Thyroid gland (tissue), 4 donors: Measurements from ENCODE around the gene ACHE. TPM values are rescaled to one million over a fixed set of nuclear protein-coding genes. Genes with fewer than 3 reads are reported as not detected.

Experiments
- DNase-seq, 2 donors: peaks; one replicate each; pipeline ENCODE4 v3.0.0-alpha.2; 2019
- H3K27ac ChIP-seq, 3 donors: fragments of 200-600 bp; sonication (generic); 1 replicate in 2 of 3; 2 replicates in 1 of 3; pipeline ENCODE4 v1.5.1; 2016 to 2019; ENCODE audit warnings: mild to moderate bottlenecking in 1 of 3, moderate library complexity in 1 of 3
- H3K27me3 ChIP-seq: fragments of 200-600 bp; sonication (generic); one replicate; pipeline ENCODE4 v1.5.1; 2019
- H3K36me3 ChIP-seq, 2 donors: fragments of 200-600 bp; sonication (generic); one replicate each; pipeline ENCODE4 v1.5.1; 2016 to 2019
- H3K4me1 ChIP-seq, 2 donors: fragments of 200-600 bp; sonication (generic); one replicate each; pipeline ENCODE4 v1.5.1; 2017 to 2019
- H3K4me3 ChIP-seq, 3 donors: fragments of 200-600 bp; sonication (generic); replicated peaks in 1 of 3; 1 replicate in 2 of 3; 2 replicates in 1 of 3; pipeline ENCODE4 v1.5.1; 2016; ENCODE audit warnings: mild to moderate bottlenecking in 1 of 3
- H3K9me3 ChIP-seq: fragments of 200-600 bp; sonication (generic); one replicate; pipeline ENCODE4 v1.5.1; 2017
- POLR2A ChIP-seq, 2 donors: fragments of 450-650 bp; IDR thresholded peaks; one replicate each; pipeline ENCODE4 v1.6.1; 2017; ENCODE audit warnings: antibody characterized with exemption in 2 of 2, mild to moderate bottlenecking in 2 of 2, moderate library complexity in 1 of 2
- WGBS, 2 donors: methylation state at CpG; one replicate each; pipeline ENCODE4 v1.1.5; 2017; 5-methylcytosine and 5-hydroxymethylcytosine counted together
- intact Hi-C: fragments of 100-400 bp; cut with DNase I; formaldehyde crosslinking; loops from one replicate; pipeline ENCODE4 v1.15.1; 2023
- total RNA-seq, 4 donors: library from RNA; depleted of rRNA; stranded (reverse); fragments of >200 nt; gene quantifications; one replicate each; pipeline ENCODE4 v1.2.3, GENCODE V29; 2016
- TF ChIP-seq, protein P1 (sequence below), 6 experiments: fragments of 200-600 bp in 3 of 6; fragments of 450-650 bp in 3 of 6; sonication (generic) in 3 of 6; IDR thresholded peaks; one replicate each; pipeline ENCODE4 v1.5.1; 2016 to 2019; ENCODE audit warnings: antibody characterized with exemption in 6 of 6, mild to moderate bottlenecking in 2 of 6, inconsistent platforms in 1 of 6, moderate library complexity in 1 of 6

The ACHE gene
- total RNA-seq, 4 donors from 2014 or later, result 1.0 to 4.8 (median 1.8) TPM

DNA sequence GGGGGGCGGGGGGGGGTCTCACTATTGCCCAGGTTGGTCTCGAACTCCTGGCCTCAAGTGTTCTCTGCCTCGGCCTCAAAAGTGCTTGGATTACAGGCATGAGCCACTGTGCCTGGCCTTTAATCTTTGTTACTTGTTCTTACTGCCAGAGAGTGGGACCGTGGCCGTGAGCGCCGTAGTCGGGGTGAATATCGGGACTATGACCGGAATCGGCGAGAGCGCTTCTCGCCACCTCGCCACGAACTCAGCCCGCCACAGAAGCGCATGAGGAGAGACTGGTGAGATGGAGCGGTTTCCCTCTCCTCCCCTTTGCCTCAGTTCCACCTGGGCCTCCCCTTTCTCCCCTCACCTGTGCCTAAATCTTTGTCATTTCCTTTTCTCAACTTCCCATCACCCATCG is 14.6 kb downstream of the ACHE start:
- Histone ChIP-seq H3K36me3 (peaks cover 50 to 58% of the 10 kb centered on the region in 2 donors), H3K4me3 (no peak overlapping the region), H3K27me3 (no peaks in the 10 kb centered on the region), H3K27ac (no peak overlapping the region), H3K4me1 (peaks cover 10 to 13% of the 10 kb centered on the region in 2 donors), H3K9me3 (no peaks in the 10 kb centered on the region)
- TF ChIP-seq POLR2A (IDR thresholded peaks at IDR 0.05), result no peak
- TF ChIP-seq, protein P1, sequence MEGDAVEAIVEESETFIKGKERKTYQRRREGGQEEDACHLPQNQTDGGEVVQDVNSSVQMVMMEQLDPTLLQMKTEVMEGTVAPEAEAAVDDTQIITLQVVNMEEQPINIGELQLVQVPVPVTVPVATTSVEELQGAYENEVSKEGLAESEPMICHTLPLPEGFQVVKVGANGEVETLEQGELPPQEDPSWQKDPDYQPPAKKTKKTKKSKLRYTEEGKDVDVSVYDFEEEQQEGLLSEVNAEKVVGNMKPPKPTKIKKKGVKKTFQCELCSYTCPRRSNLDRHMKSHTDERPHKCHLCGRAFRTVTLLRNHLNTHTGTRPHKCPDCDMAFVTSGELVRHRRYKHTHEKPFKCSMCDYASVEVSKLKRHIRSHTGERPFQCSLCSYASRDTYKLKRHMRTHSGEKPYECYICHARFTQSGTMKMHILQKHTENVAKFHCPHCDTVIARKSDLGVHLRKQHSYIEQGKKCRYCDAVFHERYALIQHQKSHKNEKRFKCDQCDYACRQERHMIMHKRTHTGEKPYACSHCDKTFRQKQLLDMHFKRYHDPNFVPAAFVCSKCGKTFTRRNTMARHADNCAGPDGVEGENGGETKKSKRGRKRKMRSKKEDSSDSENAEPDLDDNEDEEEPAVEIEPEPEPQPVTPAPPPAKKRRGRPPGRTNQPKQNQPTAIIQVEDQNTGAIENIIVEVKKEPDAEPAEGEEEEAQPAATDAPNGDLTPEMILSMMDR (IDR thresholded peaks at IDR 0.05), result no peak
- 93 to 98% methylated on average over 20 of the region's 20 CpGs for WGBS, 2 donors
- no peak for DNase-seq
- intact Hi-C loops, result no loop called here

DNA sequence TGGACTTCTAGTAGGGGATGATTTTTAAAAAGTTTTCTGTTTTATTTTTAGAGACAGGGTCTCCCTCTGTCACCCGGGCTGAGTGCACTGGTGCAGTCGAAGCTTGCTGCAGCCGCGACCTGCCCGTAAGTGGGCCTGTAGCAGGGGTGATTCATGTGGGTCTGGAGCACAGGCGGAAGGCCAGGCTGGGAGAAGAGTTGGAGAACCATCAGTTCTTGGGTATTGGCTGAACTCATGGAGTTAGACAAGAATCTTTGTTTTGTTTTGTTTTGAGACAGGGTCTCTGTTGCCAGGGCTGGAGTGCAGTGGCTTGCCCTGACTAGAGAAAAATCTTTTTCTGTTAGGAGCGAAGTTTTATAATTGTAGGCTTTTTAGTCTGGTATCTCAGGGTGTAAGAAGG is 15.0 kb downstream of the ACHE start:
- Histone ChIP-seq H3K4me1 (peaks cover 15 to 18% of the 10 kb centered on the region in 2 donors), H3K9me3 (no peaks in the 10 kb centered on the region), H3K4me3 (no peak overlapping the region), H3K27ac (no peak overlapping the region), H3K36me3 (peaks cover 45 to 53% of the 10 kb centered on the region in 2 donors), H3K27me3 (no peaks in the 10 kb centered on the region)
- intact Hi-C loops, result no loop called here
- WGBS, 2 donors, result 91 to 92% methylated on average over 7 of the region's 7 CpGs
- TF ChIP-seq POLR2A (IDR thresholded peaks at IDR 0.05), result no peak
- TF ChIP-seq, protein P1 (IDR thresholded peaks at IDR 0.05), result no peak
- no peak for DNase-seq

DNA sequence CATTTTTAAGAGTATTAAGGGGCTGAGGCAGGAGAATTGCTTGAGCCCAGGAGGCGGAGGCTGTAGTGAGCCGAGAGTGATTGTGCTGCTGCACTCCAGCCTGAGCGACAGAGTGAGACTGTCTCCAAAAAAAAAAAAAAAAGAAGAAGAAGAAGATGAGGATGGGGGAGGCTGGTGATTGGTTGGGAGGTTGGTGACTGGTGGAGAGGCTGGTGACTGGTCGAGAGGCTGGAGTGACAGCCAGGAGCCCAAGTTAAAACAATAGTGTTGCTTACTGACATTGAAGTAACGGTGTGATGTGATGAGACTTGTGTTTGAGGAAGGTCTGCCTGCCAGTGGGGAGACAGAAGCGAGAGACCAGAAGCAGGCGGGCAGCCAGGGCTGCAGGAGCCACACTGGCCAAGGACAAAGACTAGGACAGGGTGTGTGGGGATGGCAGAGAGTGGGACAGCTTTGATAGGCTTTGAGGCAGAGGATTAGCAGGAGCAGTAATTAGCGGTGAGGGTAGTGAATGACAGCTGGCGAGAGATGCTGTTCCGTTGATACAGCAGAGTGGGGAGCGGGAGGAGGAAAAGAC is 15.9 kb downstream of the ACHE start:
- no peak for DNase-seq
- 84 to 86% methylated on average over 11 of the region's 11 CpGs for WGBS, 2 donors
- no peaks in the 10 kb centered on the region for H3K27me3 ChIP-seq
- no peak overlapping the region for H3K27ac ChIP-seq
- peaks cover 16 to 18% of the 10 kb centered on the region in 2 donors for H3K4me1 ChIP-seq
- H3K36me3 ChIP-seq, result peaks cover 36 to 44% of the 10 kb centered on the region in 2 donors
- intact Hi-C loops, result no loop called here
- no peaks in the 10 kb centered on the region for H3K9me3 ChIP-seq
- no peak overlapping the region for H3K4me3 ChIP-seq
- TF ChIP-seq, protein P1 (IDR thresholded peaks at IDR 0.05), result no peak
- TF ChIP-seq POLR2A (IDR thresholded peaks at IDR 0.05), result no peak

DNA sequence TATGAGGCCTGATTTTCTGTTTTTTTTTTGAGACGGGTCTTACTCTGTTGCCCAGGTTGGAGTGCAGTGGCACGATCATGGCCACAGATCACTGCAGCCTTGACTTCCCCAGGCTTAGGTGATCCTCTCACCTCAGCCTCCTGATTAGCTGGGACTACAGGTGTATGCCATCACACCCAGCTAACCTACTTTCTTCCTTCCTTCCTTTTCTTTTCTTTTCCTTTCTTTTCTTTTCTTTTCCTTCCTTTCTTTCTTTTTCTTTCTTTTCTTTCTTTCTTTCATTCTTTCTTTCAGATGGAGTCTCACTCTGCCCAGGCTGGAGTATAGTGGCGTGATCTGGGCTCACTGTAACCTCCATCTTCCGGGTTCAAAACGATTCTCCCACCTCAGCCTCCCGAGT is 17.0 kb downstream of the ACHE start:
- peaks cover 24% of the 10 kb centered on the region in 2 donors for H3K4me1 ChIP-seq
- no peak for DNase-seq
- no peak overlapping the region for H3K4me3 ChIP-seq
- no peaks in the 10 kb centered on the region for H3K27me3 ChIP-seq
- no peak overlapping the region for H3K27ac ChIP-seq
- intact Hi-C loops, result no loop called here
- WGBS, 2 donors, result 82 to 83% methylated on average over 6 of the region's 6 CpGs
- TF ChIP-seq, protein P1 (IDR thresholded peaks at IDR 0.05), result no peak
- TF ChIP-seq POLR2A (IDR thresholded peaks at IDR 0.05), result no peak
- H3K9me3 ChIP-seq, result no peaks in the 10 kb centered on the region
- H3K36me3 ChIP-seq, result peaks cover 25 to 36% of the 10 kb centered on the region in 2 donors

DNA sequence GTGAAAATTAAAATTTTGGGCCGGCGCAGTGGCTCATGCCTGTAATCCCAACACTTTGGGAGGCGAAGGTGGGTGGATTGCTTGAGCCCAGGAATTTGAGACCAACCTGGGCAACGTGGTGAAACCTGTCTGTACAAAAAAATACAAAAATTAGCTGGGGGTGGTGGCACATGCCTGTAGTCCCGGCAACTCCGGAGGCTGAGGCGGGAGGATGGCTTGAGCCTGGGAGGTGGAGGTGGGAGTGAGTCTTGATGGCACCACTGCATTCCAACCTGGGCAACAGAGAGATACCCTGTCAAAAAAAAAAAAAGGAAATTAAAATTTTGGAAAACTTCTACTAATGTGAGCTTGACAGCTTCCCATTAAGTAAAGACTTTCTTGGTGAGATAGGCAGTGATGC is 17.7 kb downstream of the ACHE start:
- no peak for DNase-seq
- intact Hi-C loops, result no loop called here
- 83 to 84% methylated on average over 7 of the region's 7 CpGs for WGBS, 2 donors
- Histone ChIP-seq H3K36me3 (peaks cover 19 to 33% of the 10 kb centered on the region in 2 donors), H3K9me3 (no peaks in the 10 kb centered on the region), H3K27me3 (no peaks in the 10 kb centered on the region), H3K4me1 (peaks cover 24% of the 10 kb centered on the region in 2 donors), H3K27ac (no peak overlapping the region), H3K4me3 (no peak overlapping the region)
- TF ChIP-seq, protein P1 (IDR thresholded peaks at IDR 0.05), result no peak
- TF ChIP-seq POLR2A (IDR thresholded peaks at IDR 0.05), result no peak
